Loucy (cell line): Measurements from ENCODE around the gene FMN2.

Experiments used
- H2AFZ ChIP-seq: fragments of 200-600 bp; sonication (generic); 2 replicates; pipeline ENCODE4 v1.6.0; 2016; ENCODE audit warnings: antibody characterized with exemption, mild to moderate bottlenecking, low read length, moderate library complexity
- H3F3A ChIP-seq: fragments of 200-600 bp; 2 replicates; pipeline ENCODE4 v1.6.0; 2016; ENCODE audit warnings: antibody characterized with exemption, low read depth, mild to moderate bottlenecking
- H3K27me3 ChIP-seq: fragments of 200-600 bp; sonication (generic); 2 replicates; pipeline ENCODE4 v1.6.1; 2014; ENCODE audit warnings: low read length, mild to moderate bottlenecking; ENCODE audit not compliant: insufficient read depth, poor library complexity, severe bottlenecking
- H3K36me3 ChIP-seq: fragments of 200-600 bp; sonication (generic); 2 replicates; pipeline ENCODE4 v1.6.1; 2016; ENCODE audit warnings: low read length; ENCODE audit not compliant: insufficient read depth
- H3K4me1 ChIP-seq: fragments of 200-600 bp; sonication (generic); 2 replicates; pipeline ENCODE4 v1.5.1; 2014; ENCODE audit warnings: low read length, mild to moderate bottlenecking; ENCODE audit not compliant: insufficient read depth, poor library complexity, severe bottlenecking
- H3K4me2 ChIP-seq: fragments of 200-600 bp; sonication (generic); 2 replicates; pipeline ENCODE4 v1.6.0; 2014; ENCODE audit warnings: antibody characterized with exemption, low read length, low read depth, mild to moderate bottlenecking; ENCODE audit not compliant: poor library complexity, severe bottlenecking
- H3K4me3 ChIP-seq: fragments of 200-600 bp; sonication (generic); 2 replicates; pipeline ENCODE4 v1.5.1; 2014; ENCODE audit warnings: low read length, mild to moderate bottlenecking, mixed read lengths; ENCODE audit not compliant: poor library complexity, severe bottlenecking
- H3K79me2 ChIP-seq: fragments of 200-600 bp; sonication (generic); 2 replicates; pipeline ENCODE4 v1.6.1; 2014; ENCODE audit warnings: low read length; ENCODE audit not compliant: insufficient read depth
- H3K9ac ChIP-seq: fragments of 200-600 bp; sonication (generic); 2 replicates; pipeline ENCODE4 v1.6.0; 2014; ENCODE audit warnings: mild to moderate bottlenecking, low read depth, low read length, moderate library complexity; ENCODE audit not compliant: poor library complexity, severe bottlenecking
- H3K9me2 ChIP-seq: fragments of 200-600 bp; sonication (generic); replicated peaks from 2 replicates; pipeline ENCODE4 v1.6.1; 2016; ENCODE audit warnings: low read depth, low read length, mixed read lengths
- H3K9me3 ChIP-seq: fragments of 200-600 bp; sonication (generic); 2 replicates; pipeline ENCODE4 v1.6.1; 2014; ENCODE audit warnings: mild to moderate bottlenecking, antibody characterized with exemption, low read length, low read depth; ENCODE audit not compliant: insufficient read depth
- H4K20me1 ChIP-seq: fragments of 200-600 bp; sonication (generic); 2 replicates; pipeline ENCODE4 v1.6.0; 2014; ENCODE audit warnings: antibody characterized with exemption, low read length, mild to moderate bottlenecking; ENCODE audit not compliant: insufficient read depth, poor library complexity, severe bottlenecking
- CTCF ChIP-seq: fragments of 200-600 bp; sonication (generic); conservative IDR thresholded peaks from 2 replicates; pipeline ENCODE4 v1.5.1; 2014; ENCODE audit warnings: mild to moderate bottlenecking, antibody characterized with exemption, low read length
- EZH2phosphoT487 ChIP-seq: fragments of 200-600 bp; IDR thresholded peaks from 2 replicates; pipeline ENCODE4 v1.6.1; 2018; ENCODE audit warnings: antibody characterized with exemption, mild to moderate bottlenecking, moderate library complexity, borderline replicate concordance

Gene FMN2

DNA sequence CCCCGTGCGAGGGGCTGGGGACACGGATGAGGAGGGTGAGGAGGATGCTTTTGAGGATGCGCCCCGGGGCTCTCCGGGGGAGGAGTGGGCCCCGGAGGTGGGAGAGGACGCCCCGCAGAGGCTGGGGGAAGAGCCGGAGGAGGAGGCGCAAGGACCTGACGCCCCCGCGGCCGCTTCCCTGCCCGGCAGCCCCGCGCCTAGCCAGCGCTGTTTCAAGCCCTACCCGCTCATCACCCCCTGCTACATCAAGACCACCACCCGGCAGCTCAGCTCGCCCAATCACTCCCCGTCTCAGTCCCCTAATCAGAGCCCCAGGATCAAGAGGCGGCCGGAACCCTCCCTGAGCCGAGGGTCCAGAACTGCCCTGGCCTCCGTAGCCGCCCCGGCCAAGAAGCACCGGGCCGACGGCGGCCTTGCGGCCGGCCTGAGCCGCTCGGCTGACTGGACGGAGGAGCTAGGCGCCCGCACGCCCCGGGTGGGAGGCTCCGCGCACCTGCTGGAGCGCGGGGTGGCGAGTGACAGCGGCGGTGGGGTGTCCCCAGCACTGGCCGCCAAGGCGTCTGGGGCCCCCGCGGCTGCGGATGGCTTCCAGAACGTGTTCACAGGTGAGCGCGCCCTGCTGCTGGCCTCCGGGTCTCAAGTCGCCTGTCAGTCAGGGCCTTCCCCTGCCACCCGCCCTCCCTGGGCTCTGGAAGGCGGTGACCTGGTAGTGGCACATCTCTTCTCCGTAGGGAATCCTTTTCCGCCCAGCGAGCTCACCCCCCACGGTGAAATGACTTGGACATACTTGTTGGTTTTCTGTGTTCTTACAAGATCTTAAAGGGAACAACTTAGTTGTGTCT, 1.7 kb downstream of the FMN2 start:
- Histone ChIP-seq H3F3A (no peaks in the 10 kb centered on the region), H3K4me2 (no peak overlapping the region), H3K4me1 (no peaks in the 10 kb centered on the region), H3K9ac (no peak overlapping the region), H3K9me3 (no peaks in the 10 kb centered on the region), H3K79me2 (no peaks in the 10 kb centered on the region), H3K27me3 (no peaks in the 10 kb centered on the region), H2AFZ (no peak overlapping the region), H4K20me1 (no peaks in the 10 kb centered on the region), H3K9me2 (no peaks in the 10 kb centered on the region), H3K4me3 (no peak overlapping the region), H3K36me3 (no peaks in the 10 kb centered on the region)
- TF ChIP-seq EZH2phosphoT487 (no peak), CTCF (no peak)

- Histone ChIP-seq H3K9me2 (no peaks in the 10 kb centered on the region), H3K4me3 (no peak overlapping the region), H2AFZ (no peak overlapping the region), H3K9me3 (no peaks in the 10 kb centered on the region), H3K4me2 (no peak overlapping the region), H4K20me1 (no peaks in the 10 kb centered on the region), H3K27me3 (no peaks in the 10 kb centered on the region), H3K9ac (no peak overlapping the region), H3F3A (no peaks in the 10 kb centered on the region), H3K36me3 (no peaks in the 10 kb centered on the region), H3K4me1 (no peaks in the 10 kb centered on the region), H3K79me2 (no peaks in the 10 kb centered on the region)
- no peak for TF ChIP-seq CTCF
- TF ChIP-seq EZH2phosphoT487, result no peak
Measured at GRCh38 chr1:240094041-240094722, 2.5 kb downstream of the FMN2 start.

DNA sequence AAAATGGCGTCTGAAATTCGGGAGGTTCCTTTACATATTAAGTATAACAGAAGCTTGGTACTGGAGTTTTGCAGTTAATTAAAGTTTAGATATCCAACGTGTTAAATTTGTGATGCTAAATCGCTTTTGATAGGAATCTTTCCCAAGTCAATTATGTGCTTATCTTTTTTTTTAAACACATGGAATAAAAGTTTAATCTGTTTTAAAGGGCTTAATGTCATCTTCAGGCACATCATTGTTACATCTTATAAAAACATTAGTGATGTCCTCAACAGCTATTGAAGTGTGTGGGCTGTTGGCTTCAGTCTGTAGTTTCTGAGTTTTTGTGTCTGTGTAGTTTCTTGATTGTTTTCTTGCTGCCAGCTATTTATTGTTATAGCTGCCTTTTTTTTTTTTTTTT, 5.3 kb downstream of the FMN2 start:
- Histone ChIP-seq H3K4me2 (no peak overlapping the region), H4K20me1 (no peaks in the 10 kb centered on the region), H2AFZ (no peak overlapping the region), H3K4me1 (no peaks in the 10 kb centered on the region), H3K36me3 (no peaks in the 10 kb centered on the region), H3F3A (no peaks in the 10 kb centered on the region), H3K9ac (no peak overlapping the region), H3K79me2 (no peaks in the 10 kb centered on the region), H3K27me3 (no peaks in the 10 kb centered on the region), H3K9me2 (no peaks in the 10 kb centered on the region), H3K9me3 (no peaks in the 10 kb centered on the region), H3K4me3 (no peak overlapping the region)
- no peak for TF ChIP-seq CTCF
- TF ChIP-seq EZH2phosphoT487, result no peak
